Caki2 (cell line): ENCODE measurements around the gene NCK1. TPM values are rescaled to one million over a fixed set of nuclear protein-coding genes. Genes with fewer than 3 reads are reported as not detected.

Experiments used
- DNase-seq: peaks from one replicate; pipeline ENCODE4 v3.0.0-alpha.2; 2015; ENCODE audit warnings: low read depth
- in situ Hi-C: cut with HindIII; loops from 2 replicates; pipeline ENCODE4 v1.10.0; 2016; ENCODE audit warnings: low sequenced_read_pairs, low pct_unique_long_range_greater_than_20kb, mixed read lengths
- total RNA-seq: library from RNA; depleted of rRNA; stranded (reverse); fragments of >200 nt; shearing (Covaris generic); gene quantifications from 2 replicates; pipeline ENCODE4 v1.2.3, GENCODE V29; 2014; ENCODE audit warnings: low replicate concordance

The NCK1 gene
- total RNA-seq, 1 experiment from 2014 or later, result 46.9 TPM

- DNase-seq, result no peak
- in situ Hi-C loops, result no loop called here
Observed at GRCh38 chr3:136931606-136932005, 69.6 kb downstream of the NCK1 start.

- in situ Hi-C loops, result no loop called here
- no peak for DNase-seq
Observed at GRCh38 chr3:136932523-136932922, 70.5 kb downstream of the NCK1 start.

GRCh38 chr3:136932978-136933772, 71.2 kb downstream of the NCK1 start:
- in situ Hi-C loops, result no loop called here
- DNase-seq, result no peak

- DNase-seq, result no peak
- in situ Hi-C loops, result no loop called here
Observed at GRCh38 chr3:136937175-136937574, 75.2 kb downstream of the NCK1 start.

- in situ Hi-C loops, result no loop called here
- no peak for DNase-seq
Observed at GRCh38 chr3:136937851-136938250, 75.8 kb downstream of the NCK1 start.

GRCh38 chr3:136938334-136938733, 76.3 kb downstream of the NCK1 start:
- no peak for DNase-seq
- in situ Hi-C loops, result no loop called here

- in situ Hi-C loops, result no loop called here
- DNase-seq, result no peak
Observed at GRCh38 chr3:136939489-136939888, 77.5 kb downstream of the NCK1 start.

- in situ Hi-C loops, result no loop called here
- DNase-seq, result no peak
Observed at GRCh38 chr3:136942803-136943202, 80.8 kb downstream of the NCK1 start.

GRCh38 chr3:136943436-136943835, 81.4 kb downstream of the NCK1 start:
- in situ Hi-C loops, result no loop called here
- DNase-seq, result no peak

GRCh38 chr3:136946978-136947377, 85.0 kb downstream of the NCK1 start:
- in situ Hi-C loops, result no loop called here

GRCh38 chr3:136947477-136947876, 85.5 kb downstream of the NCK1 start:
- in situ Hi-C loops, result no loop called here

More at GRCh38 chr3:136946978-136947377, 85.0 kb downstream of the NCK1 start:
- DNase-seq, result no peak

GRCh38 chr3:136949146-136949545, 87.1 kb downstream of the NCK1 start:
- in situ Hi-C loops, result no loop called here
- DNase-seq, result no peak

More at GRCh38 chr3:136947477-136947876, 85.5 kb downstream of the NCK1 start:
- DNase-seq, result no peak

- in situ Hi-C loops, result no loop called here
- no peak for DNase-seq
Observed at GRCh38 chr3:136949708-136950107, 87.7 kb downstream of the NCK1 start.

GRCh38 chr3:136950623-136951022, 88.6 kb downstream of the NCK1 start:
- in situ Hi-C loops, result no loop called here
- no peak for DNase-seq

- no peak for DNase-seq
- in situ Hi-C loops, result no loop called here
Observed at GRCh38 chr3:136952292-136952691, 90.3 kb downstream of the NCK1 start.

GRCh38 chr3:136954251-136954650, 92.2 kb downstream of the NCK1 start:
- DNase-seq, result no peak
- in situ Hi-C loops, result no loop called here

GRCh38 chr3:136954980-136955780, 93.2 kb downstream of the NCK1 start:
- DNase-seq, result no peak
- in situ Hi-C loops, result no loop called here

GRCh38 chr3:136955813-136956212, 93.8 kb downstream of the NCK1 start:
- DNase-seq, result peak; percentile 72
- in situ Hi-C loops, result no loop called here

- in situ Hi-C loops, result no loop called here
- DNase-seq, result no peak
Observed at GRCh38 chr3:136956971-136957370, 95.0 kb downstream of the NCK1 start.
